Thyroid gland (tissue), 4 donors: Measurements from ENCODE around the gene FBXW4.

Experiments
- POLR2A ChIP-seq, 2 donors: fragments of 450-650 bp; IDR thresholded peaks; one replicate each; pipeline ENCODE4 v1.6.1; 2017; ENCODE audit warnings: antibody characterized with exemption in 2 of 2, mild to moderate bottlenecking in 2 of 2, moderate library complexity in 1 of 2
- TF ChIP-seq, protein P1 (sequence below), 6 experiments: fragments of 200-600 bp in 3 of 6; fragments of 450-650 bp in 3 of 6; sonication (generic) in 3 of 6; IDR thresholded peaks; one replicate each; pipeline ENCODE4 v1.5.1; 2016 to 2019; ENCODE audit warnings: antibody characterized with exemption in 6 of 6, mild to moderate bottlenecking in 2 of 6, inconsistent platforms in 1 of 6, moderate library complexity in 1 of 6

DNA sequence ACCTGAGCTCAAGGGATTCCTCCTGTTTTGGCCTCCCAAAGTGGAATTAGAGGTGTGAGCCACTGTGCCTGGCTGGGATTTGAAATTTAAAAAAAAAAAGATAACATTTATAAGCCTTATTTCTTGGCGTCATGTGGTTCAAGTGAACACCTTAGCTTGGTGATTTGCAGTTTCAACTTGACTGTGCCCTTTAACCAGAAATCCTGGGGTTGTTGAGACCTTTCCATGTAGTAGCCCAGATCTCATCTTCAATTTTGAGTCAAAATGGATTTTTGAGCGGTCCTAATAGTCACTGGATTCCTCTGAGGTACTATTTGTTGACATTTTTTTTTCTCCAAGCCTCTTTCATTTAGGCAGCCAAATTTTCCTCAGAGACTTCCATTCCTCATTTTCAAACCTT lies 29.5 kb upstream of the FBXW4 start:
- no peak for TF ChIP-seq POLR2A (IDR thresholded peaks at IDR 0.05)
- TF ChIP-seq, protein P1, sequence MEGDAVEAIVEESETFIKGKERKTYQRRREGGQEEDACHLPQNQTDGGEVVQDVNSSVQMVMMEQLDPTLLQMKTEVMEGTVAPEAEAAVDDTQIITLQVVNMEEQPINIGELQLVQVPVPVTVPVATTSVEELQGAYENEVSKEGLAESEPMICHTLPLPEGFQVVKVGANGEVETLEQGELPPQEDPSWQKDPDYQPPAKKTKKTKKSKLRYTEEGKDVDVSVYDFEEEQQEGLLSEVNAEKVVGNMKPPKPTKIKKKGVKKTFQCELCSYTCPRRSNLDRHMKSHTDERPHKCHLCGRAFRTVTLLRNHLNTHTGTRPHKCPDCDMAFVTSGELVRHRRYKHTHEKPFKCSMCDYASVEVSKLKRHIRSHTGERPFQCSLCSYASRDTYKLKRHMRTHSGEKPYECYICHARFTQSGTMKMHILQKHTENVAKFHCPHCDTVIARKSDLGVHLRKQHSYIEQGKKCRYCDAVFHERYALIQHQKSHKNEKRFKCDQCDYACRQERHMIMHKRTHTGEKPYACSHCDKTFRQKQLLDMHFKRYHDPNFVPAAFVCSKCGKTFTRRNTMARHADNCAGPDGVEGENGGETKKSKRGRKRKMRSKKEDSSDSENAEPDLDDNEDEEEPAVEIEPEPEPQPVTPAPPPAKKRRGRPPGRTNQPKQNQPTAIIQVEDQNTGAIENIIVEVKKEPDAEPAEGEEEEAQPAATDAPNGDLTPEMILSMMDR (IDR thresholded peaks at IDR 0.05), result no peak
